AG04450 (cell line): ENCODE data around the gene NES. TPM values are rescaled to one million over a fixed set of nuclear protein-coding genes. Genes with fewer than 3 reads are reported as not detected.

Source experiments
- CTCF ChIA-PET: fragments of 300-600, 350-600 bp; formaldehyde crosslinking; extraction: SDS; loops from one replicate; lab custom pipeline; 2022; ENCODE audit warnings: antibody characterized with exemption, inconsistent platforms; lab: Charles Lee
- POLR2A ChIA-PET: fragments of 350-600 bp; formaldehyde crosslinking; extraction: SDS; loops from one replicate; lab custom pipeline; 2021; ENCODE audit warnings: antibody characterized with exemption, inconsistent platforms; lab: Yijun Ruan, JAX
- DNase-seq: peaks from one replicate; pipeline ENCODE4 v3.0.0-alpha.2; 2011; ENCODE audit warnings: low read depth, low spot score
- H3K27ac ChIP-seq: one replicate; pipeline ENCODE4 v1.5.1; 2012; ENCODE audit warnings: low read depth, low read length, control low read depth
- H3K27me3 ChIP-seq: one replicate; pipeline ENCODE4 v1.6.0; 2012; ENCODE audit warnings: low read length; ENCODE audit not compliant: control insufficient read depth, insufficient read depth
- H3K4me3 ChIP-seq: 2 replicates; pipeline ENCODE4 v1.5.1; 2011; ENCODE audit warnings: mild to moderate bottlenecking, low read depth, low read length, control low read depth
- H3K9me3 ChIP-seq: 2 replicates; pipeline ENCODE4 v1.5.1; 2012; ENCODE audit warnings: low read length; ENCODE audit not compliant: control insufficient read depth, insufficient read depth
- CTCF ChIP-seq: IDR thresholded peaks from 2 replicates; pipeline ENCODE4 v1.5.1; 2011; ENCODE audit warnings: low read depth, low read length, control low read depth, inconsistent platforms
- polyA minus RNA-seq: library from RNA; depleted of rRNA, polyadenylated mRNA; stranded (reverse); fragments of >200 nt; gene quantifications from 2 replicates; pipeline ENCODE4 v1.2.3, GENCODE V29; 2011; rRNA and poly(A)+ RNA removed
- polyA plus RNA-seq: library from polyadenylated mRNA; depleted of rRNA; stranded (reverse); fragments of >200 nt; gene quantifications from 2 replicates; pipeline ENCODE4 v1.2.3, GENCODE V29; 2011; rRNA removed

NES gene
- polyA plus RNA-seq (15.7 and 19.2 TPM in 2 replicates), polyA minus RNA-seq (18.7 and 20.4 TPM in 2 replicates)

- TF ChIP-seq CTCF = no peak
- POLR2A ChIA-PET = interaction anchor here (0.6 to 4.1 kb wide), 5 partner anchors 12 to 179 kb away, joined by 4 to 36 read pairs (median 7); partner anchors contain the start of genes ISG20L2 and METTL25B
- CTCF ChIA-PET = interaction anchor here (0.5 to 8.4 kb wide), 22 partner anchors 10 to 256 kb away, joined by 3 to 204 read pairs (median 6); partner anchors contain the start of genes CRABP2 and METTL25B
Measured at GRCh38 chr1:156676820-156677615, at the start of gene NES. Gene NES (minus strand): TSS chr1:156677407. CDS start chr1:156677264, 143 bp downstream.

GRCh38 chr1:156726549-156727226, 49.5 kb upstream of the NES start:
- Histone ChIP-seq H3K27me3 (no peaks in the 10 kb centered on the region), H3K9me3 (no peaks in the 10 kb centered on the region), H3K27ac (no peak overlapping the region), H3K4me3 (peak overlapping the region; percentile 56)
- no peak for DNase-seq
- peak; percentile 71 for TF ChIP-seq CTCF
- POLR2A ChIA-PET = interaction anchor here (4.3 kb wide), 1 partner anchor 36 kb away, joined by 37 read pairs; no protein-coding TSS in a partner anchor
- CTCF ChIA-PET = interaction anchor here (0.7 to 12.5 kb wide), 41 partner anchors 12 to 348 kb away, joined by 3 to 616 read pairs (median 7); partner anchors contain the start of genes CRABP2, HDGF, INSRR and MRPL24

More at GRCh38 chr1:156676820-156677615, at the start of gene NES:
- H3K27ac ChIP-seq = peak within 1 kb of the TSS; percentile 31
- H3K9me3 ChIP-seq = no peaks in the 10 kb centered on the region; the same call in 1 of the 2 replicates
- H3K27me3 ChIP-seq = peaks cover 12% of the 10 kb centered on the region
- DNase-seq = no peak
- H3K4me3 ChIP-seq = peak within 1 kb of the TSS; percentile 64

- Histone ChIP-seq H3K27me3 (no peaks in the 10 kb centered on the region), H3K9me3 (no peaks in the 10 kb centered on the region), H3K27ac (no peak overlapping the region), H3K4me3 (peak overlapping the region; percentile 56)
- DNase-seq = peak; percentile 80
- ChIA-PET POLR2A (interaction anchor here (4.3 kb wide), 1 partner anchor 35 kb away, joined by 37 read pairs; no protein-coding TSS in a partner anchor), CTCF (interaction anchor here (0.6 to 12.5 kb wide), 45 partner anchors 11 to 348 kb away, joined by 3 to 616 read pairs (median 6); partner anchors contain the start of genes CRABP2, HDGF, INSRR and MRPL24)
- peak; percentile 95 for TF ChIP-seq CTCF
Measured at GRCh38 chr1:156725683-156726280, 48.6 kb upstream of the NES start.

GRCh38 chr1:156721535-156721934, 44.3 kb upstream of the NES start:
- ChIA-PET POLR2A (no interaction called here), CTCF (interaction anchor here (0.5 to 12.5 kb wide), 7 partner anchors 11 to 171 kb away, joined by 3 to 616 read pairs (median 4); partner anchors contain the start of gene CRABP2)
- Histone ChIP-seq H3K27me3 (no peaks in the 10 kb centered on the region), H3K9me3 (no peaks in the 10 kb centered on the region), H3K4me3 (no peak overlapping the region), H3K27ac (no peak overlapping the region)
- no peak for DNase-seq
- TF ChIP-seq CTCF = no peak
